Measurements from ENCODE around the gene KCNA1.
A peak's percentile ranks its signal among the peaks of the same experiment; 100 is the strongest.

The KCNA1 gene

DNA sequence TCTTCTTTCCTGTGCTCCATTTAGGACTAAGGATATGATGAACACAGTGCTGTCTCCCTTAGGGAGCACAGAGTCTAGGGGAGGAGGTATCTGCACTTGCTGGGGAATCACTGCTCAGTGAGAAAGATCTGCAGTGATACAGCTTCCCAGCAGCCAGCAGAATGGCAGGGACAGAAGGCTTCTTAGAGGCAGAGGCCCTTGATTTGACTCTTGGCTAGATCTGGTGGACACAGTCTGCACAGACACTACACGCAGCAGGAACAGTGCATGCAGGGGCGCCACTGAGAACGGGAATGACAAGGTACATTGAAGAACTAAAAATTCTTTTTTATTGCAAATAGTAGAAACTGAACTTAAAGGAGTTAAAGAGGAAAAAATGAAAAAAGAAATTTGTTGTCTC is 51.6 kb downstream of the KCNA1 start:
- Histone ChIP-seq H4K12ac (ENCODE audit: low read depth, low read length) (no peak overlapping the region), H3K9me3 (ENCODE audit: insufficient read depth, low read depth, low read length) (no peaks in the 10 kb centered on the region), H3K4ac (ENCODE audit: low read depth, low read length) (no peak overlapping the region), H2BK120ac (ENCODE audit: insufficient read depth, low read length, poor library complexity) (no peak overlapping the region), H3K23ac (ENCODE audit: low read length) (no peak overlapping the region), H3K9ac (ENCODE audit: low read length) (no peak overlapping the region), H2BK5ac (ENCODE audit: low read depth, low read length, poor library complexity) (no peak overlapping the region), H2AFZ (ENCODE audit: insufficient read depth, low read length, poor library complexity) (no peak overlapping the region), H3K4me3 (ENCODE audit: low read depth, low read length) (no peak overlapping the region), H3K79me1 (ENCODE audit: low read length) (no peaks in the 10 kb centered on the region), H3K4me2 (ENCODE audit: low read length) (no peak overlapping the region), H3K27me3 (ENCODE audit: insufficient read depth, low read length) (no peaks in the 10 kb centered on the region), H3K27ac (ENCODE audit: low read depth, low read length) (no peak overlapping the region), H3K14ac (ENCODE audit: low read length) (no peak overlapping the region), H3K18ac (ENCODE audit: low read length) (no peak overlapping the region), H2BK12ac (ENCODE audit: low read length) (no peak overlapping the region), H3K36me3 (ENCODE audit: control insufficient read depth in 1 of 2, insufficient read depth in 2 of 2, low read length in 2 of 2) (no peaks in the 10 kb centered on the region), H2AK5ac (ENCODE audit: low read length) (no peak overlapping the region), H3K4me1 (ENCODE audit: control insufficient read depth in 1 of 2, insufficient read depth in 2 of 2, low read length in 2 of 2) (no peaks in the 10 kb centered on the region), H4K8ac (ENCODE audit: low read depth, low read length) (no peak overlapping the region), H3K79me2 (ENCODE audit: control insufficient read depth, insufficient read depth, low read length, poor library complexity) (no peaks in the 10 kb centered on the region), H4K91ac (ENCODE audit: low read depth, low read length) (no peak overlapping the region)
- no CpG with 5 or more reads among the region's 3 CpGs for WGBS (ENCODE audit: extremely low coverage, insufficient coverage, insufficient read length)
- no peak for DNase-seq

DNA sequence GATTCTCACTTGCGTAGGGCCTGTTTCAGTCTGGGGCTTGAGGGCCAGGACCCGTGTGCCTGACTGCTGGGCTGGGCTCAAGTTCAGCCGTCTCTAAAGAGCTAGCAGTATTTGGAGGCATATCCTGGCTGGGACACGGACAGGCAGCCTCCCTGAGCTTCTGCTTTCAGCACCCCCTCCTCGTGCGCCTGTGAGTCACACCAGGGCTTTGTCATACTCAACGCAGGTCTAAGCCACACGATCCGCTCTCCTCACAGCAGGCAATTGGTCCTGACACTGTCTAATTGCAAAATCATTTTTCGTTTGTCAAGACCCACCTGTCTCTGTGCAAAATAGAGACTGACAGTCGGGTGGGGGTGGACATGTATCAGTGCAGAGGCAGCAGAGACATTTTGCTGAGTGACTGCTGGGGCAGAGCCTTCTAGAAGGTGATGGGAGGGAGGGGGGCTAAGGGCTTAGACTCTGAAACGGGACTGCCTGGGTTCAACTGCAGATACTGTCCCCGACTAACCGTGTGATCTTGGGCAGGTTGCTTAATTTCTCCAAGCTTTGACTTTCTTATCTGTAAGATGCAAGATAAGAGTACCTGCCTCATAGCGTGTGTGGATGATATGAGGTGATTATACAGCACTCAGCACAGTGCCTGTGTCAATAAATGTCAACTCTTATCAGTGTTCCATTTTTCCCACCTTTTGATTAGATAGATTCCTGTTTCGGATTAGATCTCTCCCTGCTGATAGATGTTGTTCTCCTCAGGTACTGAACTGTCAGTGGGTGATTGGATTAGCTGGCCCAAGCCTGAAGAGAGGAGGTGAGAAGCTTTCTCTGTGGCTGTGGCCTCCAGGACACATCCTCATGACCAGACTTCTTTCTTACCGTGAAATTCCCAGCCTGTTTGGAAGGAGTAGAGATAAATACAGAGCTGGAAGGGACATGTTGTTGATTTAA is 53.1 kb downstream of the KCNA1 start:
- Histone ChIP-seq H3K27me3 (ENCODE audit: insufficient read depth, low read length) (no peaks in the 10 kb centered on the region), H3K14ac (ENCODE audit: low read length) (no peak overlapping the region), H3K27ac (ENCODE audit: low read depth, low read length) (no peak overlapping the region), H4K91ac (ENCODE audit: low read depth, low read length) (no peak overlapping the region), H2AFZ (ENCODE audit: insufficient read depth, low read length, poor library complexity) (no peak overlapping the region), H3K9me3 (ENCODE audit: insufficient read depth, low read depth, low read length) (no peaks in the 10 kb centered on the region), H2AK5ac (ENCODE audit: low read length) (no peak overlapping the region), H3K4me3 (ENCODE audit: low read depth, low read length) (no peak overlapping the region), H3K18ac (ENCODE audit: low read length) (no peak overlapping the region), H3K79me2 (ENCODE audit: control insufficient read depth, insufficient read depth, low read length, poor library complexity) (no peaks in the 10 kb centered on the region), H3K79me1 (ENCODE audit: low read length) (no peaks in the 10 kb centered on the region), H2BK120ac (ENCODE audit: insufficient read depth, low read length, poor library complexity) (no peak overlapping the region), H4K12ac (ENCODE audit: low read depth, low read length) (no peak overlapping the region), H3K36me3 (ENCODE audit: control insufficient read depth in 1 of 2, insufficient read depth in 2 of 2, low read length in 2 of 2) (no peaks in the 10 kb centered on the region), H3K23ac (ENCODE audit: low read length) (no peak overlapping the region), H3K4ac (ENCODE audit: low read depth, low read length) (no peak overlapping the region), H3K4me2 (ENCODE audit: low read length) (no peak overlapping the region), H3K9ac (ENCODE audit: low read length) (no peak overlapping the region), H3K4me1 (ENCODE audit: control insufficient read depth in 1 of 2, insufficient read depth in 2 of 2, low read length in 2 of 2) (no peaks in the 10 kb centered on the region), H2BK5ac (ENCODE audit: low read depth, low read length, poor library complexity) (no peak overlapping the region), H2BK12ac (ENCODE audit: low read length) (no peak overlapping the region), H4K8ac (ENCODE audit: low read depth, low read length) (no peak overlapping the region)
- peak in 1 of 2 donors; percentile 23 for DNase-seq
- WGBS (ENCODE audit: extremely low coverage, insufficient coverage, insufficient read length): no CpG with 5 or more reads among the region's 17 CpGs
